HG03442 (cell line): ENCODE data around the gene RMC1.
"Not testable (repeated sequence)": the region's sequence is repeated elsewhere in the genome, so short reads cannot be mapped to it uniquely, and the experiment has no call there.

Source experiments
- ATAC-seq: cut with Tn5 transposase; IDR thresholded peaks from one replicate; pipeline ENCODE4 v1.9.1; 2021; ENCODE audit warnings: mild to moderate bottlenecking, moderate library complexity; ENCODE audit not compliant: unreplicated experiment

Gene RMC1

DNA sequence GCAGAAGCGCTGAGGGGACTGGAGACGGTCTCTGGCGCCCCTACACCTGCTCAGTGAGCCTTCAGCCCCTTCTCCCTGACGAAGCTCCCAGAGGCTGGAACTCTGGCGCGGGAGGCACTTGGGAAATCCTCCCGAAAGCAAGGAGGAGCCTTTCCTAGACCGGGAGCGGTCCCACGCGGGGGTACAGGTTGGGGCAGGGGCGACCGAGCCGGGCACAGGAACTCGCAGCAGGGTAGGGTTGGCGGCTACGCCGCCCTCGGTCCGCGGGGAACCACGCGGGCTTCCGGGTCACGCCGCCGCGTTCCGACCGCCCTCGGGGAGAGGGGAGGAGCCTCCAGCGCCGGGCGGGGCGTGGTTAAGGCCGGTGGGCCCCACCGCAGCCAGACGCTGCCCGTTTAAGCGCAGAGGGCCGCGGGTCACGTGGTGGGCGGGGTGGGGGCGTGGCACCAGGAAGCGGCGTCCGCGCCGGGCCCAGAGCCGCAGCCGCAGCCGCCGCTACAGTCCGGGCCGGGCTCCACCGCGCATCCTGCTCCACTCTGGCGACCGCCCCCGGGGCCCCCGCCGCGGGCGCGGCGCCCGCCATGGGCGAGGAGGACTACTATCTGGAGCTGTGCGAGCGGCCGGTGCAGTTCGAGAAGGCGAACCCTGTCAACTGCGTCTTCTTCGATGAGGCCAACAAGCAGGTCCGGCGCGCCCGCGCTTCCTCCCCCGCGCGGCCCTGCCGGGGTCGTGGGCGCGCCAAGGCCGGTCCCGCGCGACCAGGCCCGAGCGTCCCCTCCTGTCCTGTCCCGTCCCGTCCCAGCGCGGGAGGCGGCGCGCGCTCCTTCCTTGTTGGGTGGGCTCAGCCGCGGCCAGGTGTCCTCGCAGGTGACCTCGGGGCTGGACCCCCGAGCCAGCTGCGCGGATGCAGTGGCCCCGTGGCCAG, at the start of gene RMC1:
Gene RMC1 (plus strand): TSS at position 474 of the 925 bp plus-strand sequence. CDS start 108 bp downstream, at position 582.
- peak; percentile 74 for ATAC-seq

DNA sequence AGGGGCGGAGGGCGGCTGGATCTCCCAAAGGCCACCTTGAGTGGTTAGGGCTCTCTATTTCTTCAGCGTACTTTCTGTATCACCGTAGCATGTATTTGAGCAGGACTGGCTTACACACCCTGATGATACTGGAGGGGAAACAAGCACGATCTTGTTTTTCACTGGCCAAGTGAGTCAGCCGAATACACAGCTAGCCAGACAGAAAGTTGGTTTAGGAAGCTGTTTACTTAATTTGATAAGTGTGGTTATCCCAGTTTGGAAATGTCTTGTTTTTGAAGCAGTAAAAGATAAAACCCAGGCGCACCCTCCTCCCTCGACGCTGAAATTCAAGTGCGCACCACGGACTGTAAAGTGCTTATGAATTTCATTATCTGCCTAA, 49.6 kb upstream of the RMC1 start:
- ATAC-seq, result no peak

GRCh38 chr18:23456835-23457234, 46.5 kb upstream of the RMC1 start:
- no peak for ATAC-seq

DNA sequence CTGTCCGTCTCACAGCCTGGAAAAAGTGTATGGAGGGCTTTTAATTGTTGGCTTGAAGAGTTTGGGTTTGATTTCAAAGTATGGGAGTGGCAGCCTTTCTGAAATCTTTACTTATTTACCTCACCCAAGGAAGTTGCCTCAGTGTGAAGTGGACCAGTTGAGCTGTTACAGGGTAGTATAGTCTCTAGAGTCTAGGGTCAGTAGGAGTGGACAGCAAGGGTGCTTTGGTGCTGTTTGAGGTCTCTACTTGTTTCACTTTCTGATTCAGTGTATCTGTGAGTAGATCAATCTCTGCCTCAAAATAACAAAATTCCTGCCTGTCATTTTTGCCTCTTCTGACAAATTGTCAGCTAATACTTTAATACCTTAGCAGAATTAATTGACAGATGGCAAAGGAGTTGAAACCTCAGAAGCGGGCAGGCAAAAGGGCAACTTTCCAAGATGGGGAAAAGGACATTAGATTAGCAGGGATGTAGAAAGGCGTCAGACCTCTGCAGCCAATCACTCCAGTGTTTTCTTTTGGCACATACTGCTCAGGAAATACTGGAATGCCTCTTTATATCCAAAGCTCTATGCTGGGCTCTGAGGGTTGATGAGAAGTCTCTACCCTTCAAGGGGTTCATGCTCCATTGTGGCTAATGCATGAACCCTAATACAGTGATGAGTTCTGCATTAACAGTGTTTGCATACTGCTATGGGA, 44.3 kb upstream of the RMC1 start:
- ATAC-seq, result no peak

- ATAC-seq, result no peak
These were observed 43.8 kb upstream of the RMC1 start for GRCh38 chr18:23459530-23459921.

- ATAC-seq, result no peak
These were observed 42.7 kb upstream of the RMC1 start for GRCh38 chr18:23460285-23461273.

- ATAC-seq, result no peak
These were observed 40.4 kb upstream of the RMC1 start for GRCh38 chr18:23462876-23463275.

- no peak for ATAC-seq
These were observed 34.4 kb upstream of the RMC1 start for GRCh38 chr18:23468753-23469459.

DNA sequence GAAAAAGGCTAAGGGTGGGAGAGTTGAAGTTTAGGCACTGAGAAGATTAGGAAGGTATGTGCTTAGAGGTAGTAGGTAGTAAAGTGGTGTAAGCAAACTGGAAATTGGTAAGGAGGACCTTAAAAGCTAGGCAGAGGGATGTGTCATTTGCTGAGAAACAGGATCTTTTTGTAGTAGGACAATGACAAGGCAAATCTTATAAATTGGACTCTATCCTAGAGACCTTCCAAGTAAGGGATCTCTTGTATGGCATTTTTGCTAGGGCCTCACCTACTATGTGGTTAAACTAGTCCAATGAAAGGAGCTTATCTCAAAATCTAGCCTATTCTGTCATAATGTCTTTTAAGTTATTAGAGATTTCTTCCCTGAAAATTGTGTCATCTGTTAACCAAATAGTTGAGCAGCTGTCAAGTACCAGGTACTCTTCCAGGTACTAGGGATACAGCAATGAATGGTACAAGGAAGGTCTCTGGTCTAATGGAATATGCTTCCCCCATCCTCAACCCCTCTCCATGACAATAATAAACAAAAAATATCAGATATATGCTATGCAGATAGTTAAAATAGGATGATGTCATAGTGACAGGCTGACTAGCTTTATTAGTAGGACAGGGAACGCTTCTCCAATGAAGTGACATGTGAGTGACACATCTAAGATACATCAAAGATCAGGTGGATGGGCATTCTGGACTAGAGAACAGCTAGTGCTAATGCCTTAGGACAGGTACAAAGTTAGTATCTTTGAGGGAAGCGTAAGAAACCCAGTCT, 32.5 kb upstream of the RMC1 start:
- no peak for ATAC-seq

DNA sequence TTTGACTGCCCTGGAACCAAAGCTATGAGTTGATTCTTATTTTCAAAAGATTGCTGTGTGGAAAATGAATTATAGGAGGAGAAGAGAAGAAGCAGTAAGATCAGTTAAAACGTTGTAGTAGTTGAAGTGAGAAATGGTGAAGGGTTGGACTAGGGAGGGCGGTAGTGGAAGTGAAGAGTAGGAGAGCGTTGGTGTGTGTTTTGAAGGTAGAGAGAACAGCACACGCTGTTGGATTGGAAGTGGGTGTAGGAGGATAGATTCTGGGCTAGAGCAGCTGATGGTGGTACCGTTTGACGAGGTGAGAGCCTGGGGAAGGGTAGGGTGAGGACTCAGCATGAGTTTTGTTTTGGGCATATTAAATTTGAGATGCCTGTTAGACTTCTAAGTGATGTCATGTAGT, 31.8 kb upstream of the RMC1 start:
- no peak for ATAC-seq

DNA sequence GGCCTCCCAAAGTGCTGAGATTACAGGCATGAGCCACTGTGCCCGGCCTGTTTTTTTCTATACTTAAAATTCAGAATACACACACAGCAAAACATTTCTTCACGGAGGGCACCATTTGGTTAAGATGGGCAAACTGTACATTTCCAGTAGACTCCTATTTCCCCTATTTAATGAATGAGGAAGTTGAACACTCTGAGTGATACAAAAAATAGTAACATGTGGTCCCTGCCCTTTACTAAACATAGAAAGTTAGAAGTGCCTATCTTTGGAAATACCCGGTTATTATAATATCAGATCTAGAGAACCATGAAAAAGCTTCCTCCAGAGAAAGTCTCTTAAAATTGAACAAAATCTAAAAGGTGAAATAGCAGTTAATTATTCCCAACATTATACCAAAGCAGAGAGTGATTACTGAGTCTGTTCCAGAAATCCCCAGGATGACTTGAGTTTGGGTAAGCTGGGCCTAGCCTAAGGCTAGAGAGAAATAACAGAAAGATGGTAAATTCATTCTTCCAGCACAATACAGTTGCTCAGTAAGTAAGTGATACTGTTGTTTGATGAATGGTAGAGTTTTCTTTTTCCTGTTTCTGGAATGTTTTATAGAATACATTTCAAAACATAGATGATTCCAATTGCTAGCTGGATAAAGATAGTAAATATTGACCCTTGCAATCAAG, 23.3 kb upstream of the RMC1 start:
- ATAC-seq, result no peak

DNA sequence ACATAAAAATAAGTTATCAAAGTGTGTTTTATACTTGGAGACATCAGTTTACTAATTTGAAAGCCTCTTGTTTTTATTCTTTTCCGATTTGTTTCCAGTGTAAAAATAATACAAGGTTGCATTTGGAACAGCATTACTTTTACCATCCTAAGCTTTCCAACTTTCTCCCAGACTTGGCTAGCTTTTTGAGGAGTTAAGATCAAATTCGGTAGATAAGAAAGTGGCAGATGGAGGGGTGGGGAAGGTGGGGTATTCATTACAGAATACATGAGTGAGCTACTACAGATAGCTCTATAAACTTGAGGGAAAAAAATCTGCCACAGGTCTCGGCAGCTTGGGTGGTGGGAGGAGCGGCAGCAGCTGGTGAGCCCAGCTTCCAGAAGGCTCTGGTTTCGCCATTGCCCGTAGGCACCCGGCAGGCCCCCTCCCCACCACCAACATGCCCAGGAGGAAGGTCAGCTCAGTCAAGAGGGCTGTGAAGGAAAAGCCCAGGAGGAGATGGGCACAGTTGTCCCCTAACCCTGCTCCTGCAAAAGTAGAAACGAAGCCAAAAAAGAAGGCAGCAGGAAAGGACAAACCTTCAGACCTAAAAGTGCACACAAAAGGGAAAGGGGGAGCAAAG, 18.6 kb upstream of the RMC1 start:
- no peak for ATAC-seq

- ATAC-seq, result no peak
These were observed 17.9 kb upstream of the RMC1 start for GRCh38 chr18:23485386-23485785.

- peak; percentile 71 for ATAC-seq
These were observed 15.4 kb upstream of the RMC1 start for GRCh38 chr18:23487738-23488570.

GRCh38 chr18:23489586-23489985, 13.7 kb upstream of the RMC1 start:
- not testable (repeated sequence) for ATAC-seq

- no peak for ATAC-seq
These were observed 9.7 kb upstream of the RMC1 start for GRCh38 chr18:23493654-23494053.

DNA sequence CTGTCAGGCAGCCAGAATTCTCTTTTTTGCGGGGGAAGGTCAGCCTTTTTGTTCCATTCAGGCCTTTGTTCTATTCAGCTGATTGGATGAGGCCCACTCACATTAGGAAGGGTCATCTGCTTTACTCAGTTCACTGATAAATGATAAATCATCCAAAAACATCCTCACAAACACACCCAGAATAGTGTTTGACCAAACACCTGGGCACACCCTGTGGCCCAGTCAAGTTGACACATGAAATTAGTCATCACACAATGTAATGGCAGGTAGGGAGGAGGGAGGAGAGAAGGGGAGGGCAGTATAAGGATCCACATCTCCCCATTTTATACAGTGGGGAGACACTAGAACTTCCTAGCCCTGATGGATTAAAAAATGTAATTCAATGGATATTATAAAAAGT, 8.3 kb upstream of the RMC1 start:
- ATAC-seq, result no peak
